EH (cell line): ENCODE results near the gene RGS14.
"Not testable (repeated sequence)": the region's sequence is repeated elsewhere in the genome, so short reads cannot be mapped to it uniquely, and the experiment has no call there.

Experiments
- DNase-seq: peaks from one replicate; pipeline ENCODE4 v3.0.0-alpha.2; 2015; ENCODE audit warnings: low read depth

RGS14 gene

GRCh38 chr5:177346820-177347219 lies 10.9 kb upstream of the RGS14 start:
- DNase-seq = no peak

DNA sequence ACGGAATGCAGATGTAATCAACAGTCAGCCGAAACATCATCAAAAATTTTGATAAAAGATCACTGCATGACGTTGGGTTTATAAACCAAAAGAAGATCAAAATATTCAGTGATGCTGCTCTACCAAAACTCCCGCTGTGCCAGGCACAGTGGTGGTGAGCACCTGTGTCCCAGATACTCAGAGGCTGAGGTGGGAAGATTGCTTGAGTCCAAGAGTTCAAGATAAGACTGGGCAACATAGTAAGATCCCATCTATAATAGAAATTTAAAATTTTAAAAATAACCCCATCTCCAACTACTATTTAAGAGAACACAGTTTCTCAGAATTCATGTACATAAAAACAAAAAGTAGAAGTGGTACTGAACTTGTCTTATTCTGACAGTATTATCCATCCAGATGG lies 10.0 kb upstream of the RGS14 start:
- DNase-seq = no peak

- DNase-seq = no peak
These were observed 8.4 kb upstream of the RGS14 start for GRCh38 chr5:177349362-177349647.

- DNase-seq = no peak
These were observed 8.0 kb upstream of the RGS14 start for GRCh38 chr5:177349762-177350161.

DNA sequence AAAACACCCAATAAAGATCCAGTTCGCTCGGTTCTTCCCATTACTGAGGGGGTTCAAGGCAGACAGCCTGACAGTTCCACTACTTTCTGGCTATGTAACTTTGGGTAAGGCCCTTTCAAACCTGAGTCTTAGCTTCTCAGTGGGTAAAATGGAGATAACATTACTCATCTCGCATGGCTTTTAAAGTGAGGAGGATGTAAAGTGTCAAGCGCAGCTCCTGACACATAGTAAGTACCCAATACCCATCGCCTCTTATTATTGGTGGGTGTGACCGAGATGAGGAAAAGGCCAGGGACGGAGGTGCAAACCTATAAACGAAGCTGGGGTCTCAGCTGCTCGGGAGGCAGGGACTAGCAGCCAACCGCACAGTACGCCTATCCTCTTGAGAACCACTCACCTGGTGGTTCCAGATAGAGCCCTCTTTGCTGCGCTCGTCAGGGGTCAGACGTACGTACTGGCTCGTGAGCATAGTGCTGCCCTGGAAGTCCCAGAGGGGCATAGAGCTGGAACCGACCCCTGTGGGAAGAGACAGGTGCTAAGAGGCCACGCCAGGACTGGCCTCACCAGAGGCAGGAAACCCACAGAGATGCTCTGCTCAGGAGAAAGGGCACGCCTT lies 6.8 kb upstream of the RGS14 start:
- peak; percentile 14 for DNase-seq

DNA sequence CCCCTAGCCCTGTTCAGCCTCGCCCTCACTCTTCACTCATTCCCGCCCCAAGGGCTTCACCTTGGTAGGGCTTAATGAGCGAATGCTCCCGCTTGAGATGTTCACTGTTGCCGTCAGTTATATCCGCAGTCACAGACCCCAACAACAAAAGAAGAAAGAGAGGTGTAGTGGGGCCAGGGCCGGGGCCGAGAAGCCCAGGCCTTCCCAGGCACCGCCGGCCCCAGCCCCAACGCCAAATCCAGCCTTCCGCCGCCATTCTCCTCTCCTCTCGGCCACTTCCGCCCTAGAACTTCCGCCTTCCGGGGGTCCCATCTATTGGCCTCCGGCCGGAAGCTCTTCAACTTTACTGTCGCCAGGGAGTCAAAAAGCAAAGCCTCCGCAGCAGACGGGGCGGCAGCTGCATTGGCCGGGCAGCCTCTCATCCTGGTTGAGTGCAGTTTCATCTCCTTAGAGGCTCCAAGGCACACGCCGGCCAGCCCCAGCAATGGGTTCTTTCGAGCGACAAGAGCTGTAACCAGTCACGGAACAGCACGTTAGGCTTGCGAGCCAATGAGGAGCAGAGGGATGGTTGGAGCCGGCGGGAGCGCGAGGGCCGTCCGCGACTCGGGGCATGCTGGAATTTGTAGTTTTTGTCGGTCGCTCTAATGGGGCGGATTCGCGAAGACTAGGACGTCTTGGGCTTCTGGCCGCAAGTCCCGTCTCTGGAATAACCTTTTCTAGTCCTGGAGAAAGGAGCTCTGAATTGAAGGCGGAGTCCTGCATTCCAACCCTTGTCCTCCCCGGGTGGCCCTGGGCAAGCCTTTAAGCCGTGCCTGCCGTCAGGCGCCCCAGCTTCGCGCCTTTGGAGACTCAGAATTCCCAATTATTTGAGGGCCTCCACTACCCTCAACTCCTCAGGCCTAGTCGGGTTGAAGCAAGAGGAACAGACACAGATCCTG lies 6.1 kb upstream of the RGS14 start, which contains the start of gene LMAN2:
LMAN2 (minus strand) TSS at position 277 of the 938 bp plus-strand sequence; CDS start at position 256, 21 bp downstream.
- DNase-seq = peak; percentile 96

DNA sequence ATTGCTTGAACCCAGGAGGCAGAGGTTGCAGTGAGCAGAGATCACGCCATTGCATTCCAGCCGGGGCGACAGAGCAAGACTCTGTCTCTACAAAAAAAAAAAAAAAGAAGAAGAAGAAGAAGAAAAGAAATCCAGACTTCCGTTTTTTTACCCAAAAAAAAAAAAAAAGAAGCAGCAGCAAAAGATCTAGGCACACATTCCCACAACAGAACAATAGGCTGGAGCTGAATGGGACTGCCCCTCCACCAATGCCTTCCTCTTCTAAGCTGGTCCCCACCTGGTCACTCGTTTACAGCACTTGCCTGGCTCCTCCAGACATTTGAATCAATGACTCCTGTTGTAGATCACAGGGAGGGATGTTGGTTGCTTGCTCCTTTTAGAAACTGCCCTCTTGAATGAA lies 4.6 kb upstream of the RGS14 start:
- no peak for DNase-seq

- DNase-seq = no peak
These were observed 3.5 kb upstream of the RGS14 start for GRCh38 chr5:177354256-177354655.

GRCh38 chr5:177354711-177355110 lies 3.0 kb upstream of the RGS14 start:
- DNase-seq = no peak

DNA sequence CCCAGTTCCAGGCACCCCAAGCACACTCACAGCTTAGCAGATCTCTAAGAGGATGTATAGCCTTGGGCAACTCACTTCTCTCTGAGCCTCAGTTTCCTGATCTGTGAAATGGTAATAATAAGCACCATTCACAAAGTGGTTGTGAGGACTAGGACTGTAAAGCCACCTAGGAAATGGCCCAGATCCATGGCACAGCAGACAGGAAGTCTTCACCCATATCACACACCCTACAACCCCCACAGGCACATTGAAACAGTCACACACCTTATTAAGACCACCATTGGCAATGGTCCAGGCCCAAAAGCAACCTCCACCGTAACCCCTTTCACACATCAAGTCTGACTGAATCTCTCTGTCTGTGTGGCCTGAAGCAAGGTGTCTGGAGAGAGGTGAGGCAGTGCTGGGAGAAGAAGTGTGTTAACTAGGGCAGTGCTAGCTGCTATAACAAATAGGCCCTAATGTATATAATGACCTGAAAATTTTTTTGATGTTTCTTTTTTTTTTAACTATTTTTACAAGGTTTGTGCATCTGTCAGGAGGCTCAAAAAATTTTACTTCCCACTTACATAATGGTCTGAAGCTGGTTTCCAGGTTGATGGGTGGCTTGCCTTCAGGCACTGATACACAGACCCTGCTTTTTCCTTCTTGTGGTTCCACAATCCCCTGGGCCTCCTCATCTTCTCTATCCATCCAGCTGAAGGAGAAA lies 2.4 kb upstream of the RGS14 start:
- no peak for DNase-seq

DNA sequence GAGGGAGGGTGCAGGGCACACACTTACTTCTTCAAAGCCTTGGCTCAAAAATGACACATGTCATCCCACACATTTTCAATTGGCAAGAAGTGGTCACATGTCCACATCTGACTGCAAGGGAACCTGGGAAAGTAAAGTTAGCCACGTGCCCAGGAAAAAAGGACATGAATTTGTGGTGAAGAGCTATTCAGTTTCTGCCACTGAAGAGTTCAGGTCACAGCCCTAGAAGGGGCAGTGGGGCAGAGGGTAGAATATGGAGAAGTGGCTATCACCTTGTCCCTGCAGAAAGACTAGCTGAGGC lies 1.9 kb upstream of the RGS14 start:
- no peak for DNase-seq

GRCh38 chr5:177356746-177357145 lies 978 bp upstream of the RGS14 start:
- DNase-seq = no peak

DNA sequence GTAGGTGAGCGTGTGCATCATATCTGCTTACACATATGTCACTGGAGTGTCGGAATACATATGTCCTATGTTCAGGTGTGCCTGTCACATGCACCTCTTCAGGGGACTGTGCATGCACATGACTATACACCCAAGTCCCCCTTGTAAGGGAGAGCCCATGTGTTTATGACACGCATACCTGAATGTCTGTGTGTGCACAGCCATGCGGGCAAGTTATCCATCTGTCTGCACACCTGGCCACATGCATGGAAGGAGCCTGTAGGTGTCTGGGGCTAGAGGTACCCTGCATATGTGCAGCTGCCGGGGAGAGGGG lies 622 bp upstream of the RGS14 start:
- DNase-seq = no peak

GRCh38 chr5:177358370-177358819 lies 671 bp downstream of the RGS14 start:
- DNase-seq = no peak

- DNase-seq = no peak
These were observed 1.7 kb downstream of the RGS14 start for GRCh38 chr5:177359451-177359851.

- DNase-seq = no peak
These were observed 2.1 kb downstream of the RGS14 start for GRCh38 chr5:177359860-177360259.

GRCh38 chr5:177360740-177361139 lies 3.0 kb downstream of the RGS14 start:
- DNase-seq = not testable (repeated sequence)

DNA sequence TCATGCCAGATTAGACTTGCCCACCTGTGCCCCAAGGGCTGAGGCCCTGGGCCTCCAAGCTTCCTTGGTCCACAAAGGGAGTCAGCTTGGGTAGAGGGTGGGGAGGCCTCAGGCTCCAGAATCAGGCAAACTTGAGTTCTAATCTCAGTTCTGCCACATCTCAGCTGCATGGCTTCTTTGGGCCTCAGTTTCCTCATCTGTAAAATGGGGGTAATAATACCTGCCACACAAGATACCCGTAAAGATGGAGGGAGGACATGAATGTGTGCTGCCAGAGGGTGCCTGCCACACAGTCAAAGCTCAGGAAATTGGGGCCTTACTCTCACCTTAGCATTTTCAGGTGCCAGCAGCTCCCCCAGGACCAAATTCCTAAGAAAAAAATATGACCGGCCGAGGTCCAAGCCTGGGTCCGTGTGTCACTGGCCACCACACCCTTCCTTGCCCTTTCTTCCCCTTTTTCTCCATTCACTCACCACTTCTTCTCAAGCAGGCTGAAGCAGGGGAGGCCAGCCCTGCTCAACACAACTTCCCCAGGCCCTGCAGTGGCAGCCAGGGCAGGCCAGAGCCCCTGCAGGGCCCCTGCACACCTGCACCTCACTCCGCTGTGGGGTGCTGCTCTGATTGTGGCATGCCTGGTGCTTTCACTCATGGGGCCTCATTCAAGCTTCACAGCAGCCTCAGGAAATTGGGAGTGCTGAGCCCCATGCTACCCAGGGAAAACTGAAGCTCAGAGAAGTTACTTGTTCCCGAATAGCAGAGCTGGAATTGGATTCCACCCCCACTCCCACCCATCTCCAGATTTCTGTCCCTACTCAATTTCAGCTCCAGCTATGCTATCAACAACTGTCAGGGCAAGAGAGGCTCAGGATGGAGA lies 3.9 kb downstream of the RGS14 start:
- DNase-seq = no peak

DNA sequence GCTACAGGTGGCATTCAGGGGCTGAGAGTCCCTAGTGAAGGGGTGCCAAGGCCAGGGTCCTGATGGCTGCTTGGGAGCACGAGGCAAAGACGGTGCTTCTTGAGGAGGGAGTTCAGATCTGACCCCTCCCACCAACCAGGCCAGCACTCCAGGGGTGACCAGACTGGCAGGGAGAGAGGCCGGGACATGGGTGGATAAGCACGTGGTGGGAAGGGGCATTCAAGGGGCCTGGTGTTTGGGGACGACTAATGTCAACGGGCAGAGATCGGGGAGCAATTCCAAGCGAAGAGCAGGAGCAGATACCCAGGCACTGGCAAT lies 4.5 kb downstream of the RGS14 start:
- no peak for DNase-seq

- peak; percentile 61 for DNase-seq
These were observed 5.1 kb downstream of the RGS14 start for GRCh38 chr5:177362610-177363507.

GRCh38 chr5:177363565-177363964 lies 5.8 kb downstream of the RGS14 start:
- DNase-seq = no peak
